ENCODE measurements around the gene CCHCR1. TPM values are rescaled to one million over a fixed set of nuclear protein-coding genes. Genes with fewer than 3 reads are reported as not detected.
"Not testable (repeated sequence)": the region's sequence is repeated elsewhere in the genome, so short reads cannot be mapped to it uniquely, and the experiment has no call there.

The CCHCR1 gene
- total and polyA plus RNA-seq, 4 donors = 3.1 to 9.9 (median 6.2) TPM

- no peak for TF ChIP-seq CTCF (IDR thresholded peaks at IDR 0.05; ENCODE audit: low read depth, low read length, missing input control)
- TF ChIP-seq RAD21 (IDR thresholded peaks at IDR 0.05) = no peak
- TF ChIP-seq FOXA1 (IDR thresholded peaks at IDR 0.05) = no peak
- no peak for TF ChIP-seq ATF3 (IDR thresholded peaks at IDR 0.05)
- no peak for TF ChIP-seq RXRA (IDR thresholded peaks at IDR 0.05)
- no peak for TF ChIP-seq HNF4A (conservative IDR thresholded peaks at IDR 0.05)
- TF ChIP-seq, protein P1, sequence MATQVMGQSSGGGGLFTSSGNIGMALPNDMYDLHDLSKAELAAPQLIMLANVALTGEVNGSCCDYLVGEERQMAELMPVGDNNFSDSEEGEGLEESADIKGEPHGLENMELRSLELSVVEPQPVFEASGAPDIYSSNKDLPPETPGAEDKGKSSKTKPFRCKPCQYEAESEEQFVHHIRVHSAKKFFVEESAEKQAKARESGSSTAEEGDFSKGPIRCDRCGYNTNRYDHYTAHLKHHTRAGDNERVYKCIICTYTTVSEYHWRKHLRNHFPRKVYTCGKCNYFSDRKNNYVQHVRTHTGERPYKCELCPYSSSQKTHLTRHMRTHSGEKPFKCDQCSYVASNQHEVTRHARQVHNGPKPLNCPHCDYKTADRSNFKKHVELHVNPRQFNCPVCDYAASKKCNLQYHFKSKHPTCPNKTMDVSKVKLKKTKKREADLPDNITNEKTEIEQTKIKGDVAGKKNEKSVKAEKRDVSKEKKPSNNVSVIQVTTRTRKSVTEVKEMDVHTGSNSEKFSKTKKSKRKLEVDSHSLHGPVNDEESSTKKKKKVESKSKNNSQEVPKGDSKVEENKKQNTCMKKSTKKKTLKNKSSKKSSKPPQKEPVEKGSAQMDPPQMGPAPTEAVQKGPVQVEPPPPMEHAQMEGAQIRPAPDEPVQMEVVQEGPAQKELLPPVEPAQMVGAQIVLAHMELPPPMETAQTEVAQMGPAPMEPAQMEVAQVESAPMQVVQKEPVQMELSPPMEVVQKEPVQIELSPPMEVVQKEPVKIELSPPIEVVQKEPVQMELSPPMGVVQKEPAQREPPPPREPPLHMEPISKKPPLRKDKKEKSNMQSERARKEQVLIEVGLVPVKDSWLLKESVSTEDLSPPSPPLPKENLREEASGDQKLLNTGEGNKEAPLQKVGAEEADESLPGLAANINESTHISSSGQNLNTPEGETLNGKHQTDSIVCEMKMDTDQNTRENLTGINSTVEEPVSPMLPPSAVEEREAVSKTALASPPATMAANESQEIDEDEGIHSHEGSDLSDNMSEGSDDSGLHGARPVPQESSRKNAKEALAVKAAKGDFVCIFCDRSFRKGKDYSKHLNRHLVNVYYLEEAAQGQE (IDR thresholded peaks at IDR 0.05) = no peak
- no peak for TF ChIP-seq JUND (IDR thresholded peaks at IDR 0.05)
- no peak for TF ChIP-seq HNF4G (IDR thresholded peaks at IDR 0.05)
- no peak for TF ChIP-seq YY1 (IDR thresholded peaks at IDR 0.05)
- no peak for TF ChIP-seq FOXA2 (IDR thresholded peaks at IDR 0.05)
- TF ChIP-seq NR2F2 (IDR thresholded peaks at IDR 0.05) = no peak
- no peak for TF ChIP-seq SP1 (IDR thresholded peaks at IDR 0.05)
- no peaks in the 10 kb centered on the region for H3K4me1 ChIP-seq (ENCODE audit: control insufficient read depth in 4 of 4, insufficient read depth in 4 of 4, low read length in 3 of 4)
- WGBS = 68% methylated on average over 9 of the region's 9 CpGs
- no peak within 1 kb of the TSS for H3K9ac ChIP-seq (ENCODE audit: low read depth in 1 of 2, low read length in 2 of 2)
- no peaks in the 10 kb centered on the region for H3K27me3 ChIP-seq (ENCODE audit: control insufficient read depth in 4 of 4, insufficient read depth in 4 of 4, low read length in 3 of 4)
- H3K9me3 ChIP-seq (ENCODE audit: control insufficient read depth in 4 of 4, low read length in 3 of 4) = no peaks in the 10 kb centered on the region
- DNase-seq (ENCODE audit: low spot score) = no peak
- no peaks in the 10 kb centered on the region for H3K36me3 ChIP-seq (ENCODE audit: control insufficient read depth in 4 of 4, insufficient read depth in 3 of 4, low read depth in 1 of 4, low read length in 3 of 4)
- H3K4me3 ChIP-seq (ENCODE audit: low read depth in 1 of 3, low read length in 3 of 3) = no peak within 1 kb of the TSS
- no peak within 1 kb of the TSS for H3K27ac ChIP-seq (ENCODE audit: low read depth in 1 of 2, low read length in 2 of 2)
Measured at GRCh38 chr6:31170600-31170881, 12.9 kb upstream of the CCHCR1 start, which contains the start of gene POU5F1. Gene POU5F1, minus strand, starts transcription at chr6:31170682. Its CDS starts 62 bp downstream, at chr6:31170620.

DNA sequence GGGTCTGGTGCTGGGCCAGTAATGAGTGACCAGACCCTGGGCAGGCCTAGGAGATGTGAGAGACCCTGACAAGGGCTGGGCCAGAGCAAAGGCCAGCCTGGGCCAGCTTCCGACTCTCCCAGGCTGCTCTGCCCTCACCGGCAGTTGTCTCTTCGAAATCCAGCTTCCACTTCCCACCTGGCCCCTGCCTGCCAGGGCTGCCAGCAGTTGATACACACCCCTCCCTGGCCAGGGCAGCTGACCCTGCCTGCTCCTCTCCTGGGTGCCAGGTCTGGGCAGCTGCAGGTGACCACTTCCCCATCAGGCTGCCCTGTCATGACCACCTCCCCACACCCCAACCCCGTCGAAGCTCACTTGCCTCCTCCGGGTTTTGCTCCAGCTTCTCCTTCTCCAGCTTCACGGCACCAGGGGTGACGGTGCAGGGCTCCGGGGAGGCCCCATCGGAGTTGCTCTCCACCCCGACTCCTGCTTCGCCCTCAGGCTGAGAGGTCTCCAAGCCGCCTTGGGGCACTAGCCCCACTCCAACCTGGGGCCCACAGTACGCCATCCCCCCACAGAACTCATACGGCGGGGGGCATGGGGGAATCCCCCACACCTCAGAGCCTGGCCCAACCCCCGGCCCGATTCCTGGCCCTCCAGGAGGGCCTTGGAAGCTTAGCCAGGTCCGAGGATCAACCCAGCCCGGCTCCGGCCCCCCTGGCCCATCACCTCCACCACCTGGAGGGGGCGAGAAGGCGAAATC is 12.4 kb upstream of the CCHCR1 start:
- not testable (repeated sequence) for DNase-seq (ENCODE audit: low spot score); H3K36me3 ChIP-seq (ENCODE audit: control insufficient read depth in 4 of 4, insufficient read depth in 3 of 4, low read depth in 1 of 4, low read length in 3 of 4); H3K27ac ChIP-seq (ENCODE audit: low read depth in 1 of 2, low read length in 2 of 2); H3K27me3 ChIP-seq (ENCODE audit: control insufficient read depth in 4 of 4, insufficient read depth in 4 of 4, low read length in 3 of 4); H3K4me1 ChIP-seq (ENCODE audit: control insufficient read depth in 4 of 4, insufficient read depth in 4 of 4, low read length in 3 of 4); H3K4me3 ChIP-seq (ENCODE audit: low read depth in 1 of 3, low read length in 3 of 3); H3K9ac ChIP-seq (ENCODE audit: low read depth in 1 of 2, low read length in 2 of 2); H3K9me3 ChIP-seq (ENCODE audit: control insufficient read depth in 4 of 4, low read length in 3 of 4)
- WGBS = 71% methylated on average over 23 of the region's 23 CpGs
